H1 (cell line): ENCODE data around the gene NR1I2. TPM values are rescaled to one million over a fixed set of nuclear protein-coding genes. Genes with fewer than 3 reads are reported as not detected.

Source experiments
- CTCF ChIA-PET: fragments of 300-600 bp; sonication (Branson Sonifier 250); formaldehyde crosslinking; loops from one replicate; lab custom pipeline; 2021; ENCODE audit not compliant: partially characterized antibody; lab: Charles Lee
- POLR2A ChIA-PET: fragments of 300-600 bp; sonication (Branson Sonifier 250); formaldehyde crosslinking; loops from one replicate; lab custom pipeline; 2021; ENCODE audit warnings: inconsistent platforms; ENCODE audit not compliant: partially characterized antibody; lab: Charles Lee
- DNase-seq, 2 experiments: peaks; one replicate each; pipeline versions ENCODE4 v3.0.0 to v3.0.0-alpha.2; 2010 to 2022; ENCODE audit warnings: low spot score in 2 of 2, low read depth in 1 of 2, mixed read lengths in 1 of 2
- FAIRE-seq: peaks from 2 replicates; lab custom pipeline; 2011; peaks lifted over from hg19 to GRCh38; lab: Jason Lieb, UNC
- H2AFZ ChIP-seq: 2 replicates; pipeline ENCODE4 v1.8.1; 2012; ENCODE audit warnings: low read length, inconsistent platforms
- H2AK5ac ChIP-seq: 2 replicates; pipeline ENCODE4 v1.6.1; 2013; ENCODE audit warnings: low read depth, low read length
- H2BK120ac ChIP-seq: replicated peaks from 2 replicates; pipeline ENCODE3; 2013; ENCODE audit warnings: low read depth, low read length, inconsistent platforms
- H2BK12ac ChIP-seq: 2 replicates; pipeline ENCODE4 v1.6.1; 2013; ENCODE audit warnings: low read depth, low read length
- H2BK15ac ChIP-seq: 2 replicates; pipeline ENCODE4 v1.6.1; 2013; ENCODE audit warnings: low read length
- H2BK20ac ChIP-seq: 2 replicates; pipeline ENCODE4 v1.6.1; 2013; ENCODE audit warnings: low read length
- H2BK5ac ChIP-seq: 2 replicates; pipeline ENCODE4 v1.6.1; 2013; ENCODE audit warnings: low read depth, low read length
- H3K14ac ChIP-seq: 2 replicates; pipeline ENCODE4 v1.6.1; 2013; ENCODE audit warnings: inconsistent platforms; ENCODE audit not compliant: insufficient read length
- H3K18ac ChIP-seq: 2 replicates; pipeline ENCODE4 v1.6.1; 2013; ENCODE audit warnings: low read length; ENCODE audit errors: extremely low read depth
- H3K23ac ChIP-seq: 2 replicates; pipeline ENCODE4 v1.6.1; 2013; ENCODE audit warnings: inconsistent platforms; ENCODE audit not compliant: insufficient read length
- H3K23me2 ChIP-seq: 2 replicates; pipeline ENCODE4 v1.6.1; 2013; ENCODE audit warnings: low read depth, low read length
- H3K27ac ChIP-seq: 2 replicates; pipeline ENCODE4 v1.6.1; 2011; ENCODE audit warnings: low read depth, low read length, inconsistent platforms
- H3K27me3 ChIP-seq, 4 experiments: replicated peaks in 1 of 4; 1 replicate in 1 of 4; 2 replicates in 3 of 4; pipeline versions ENCODE4 v1.6.1 to v1.8.1; 2011 to 2013; ENCODE audit warnings: low read length in 3 of 4, mild to moderate bottlenecking in 3 of 4, inconsistent platforms in 2 of 4, mixed read lengths in 2 of 4, moderate library complexity in 1 of 4; ENCODE audit not compliant: control insufficient read depth in 3 of 4, insufficient read depth in 3 of 4; ENCODE audit errors: extremely low read depth in 1 of 4
- H3K36me3 ChIP-seq, 4 experiments: 2 replicates each; pipeline versions ENCODE4 v1.6.1 to v1.8.1; 2011 to 2013; ENCODE audit warnings: mild to moderate bottlenecking in 4 of 4, low read length in 3 of 4, moderate library complexity in 2 of 4, control low read depth in 1 of 4, inconsistent platforms in 1 of 4; ENCODE audit not compliant: insufficient read depth in 4 of 4, control insufficient read depth in 2 of 4
- H3K4ac ChIP-seq: replicated peaks from 2 replicates; pipeline ENCODE3; 2013; ENCODE audit warnings: low read length, low read depth, mixed read lengths, inconsistent platforms; ENCODE audit not compliant: insufficient read length
- H3K4me1 ChIP-seq, 4 experiments: replicated peaks in 1 of 4; 1 replicate in 1 of 4; 2 replicates in 3 of 4; pipeline versions ENCODE4 v1.6.1 to v1.8.1; 2011 to 2013; ENCODE audit warnings: low read length in 3 of 4, inconsistent platforms in 2 of 4, mixed read lengths in 1 of 4; ENCODE audit not compliant: insufficient read depth in 4 of 4, control insufficient read depth in 3 of 4
- H3K4me2 ChIP-seq, 2 experiments: 2 replicates each; pipeline versions ENCODE4 v1.6.1 to v1.8.1; 2011 to 2013; ENCODE audit warnings: low read depth in 2 of 2, low read length in 2 of 2, control low read depth in 1 of 2, inconsistent platforms in 1 of 2, mild to moderate bottlenecking in 1 of 2; ENCODE audit not compliant: insufficient read depth in 1 of 2
- H3K4me3 ChIP-seq, 4 experiments: fragments of 200-600, 300-600 bp in 1 of 4; sonication (generic), shearing (Covaris generic), sonication (Bioruptor Twin) in 1 of 4; 2 replicates each; pipeline versions ENCODE4 v1.5.1 to v1.8.1; 2011 to 2016; ENCODE audit warnings: low read length in 4 of 4, low read depth in 3 of 4, control low read depth in 2 of 4, inconsistent platforms in 2 of 4, mild to moderate bottlenecking in 2 of 4, mixed read lengths in 1 of 4, moderate library complexity in 1 of 4; ENCODE audit not compliant: insufficient read depth in 2 of 4; ENCODE audit errors: extremely low read depth in 1 of 4
- H3K56ac ChIP-seq: replicated peaks from 2 replicates; pipeline ENCODE3; 2013; ENCODE audit warnings: low read depth, mild to moderate bottlenecking, mixed read lengths, low read length, inconsistent platforms; ENCODE audit not compliant: insufficient read length
- H3K79me1 ChIP-seq: 2 replicates; pipeline ENCODE4 v1.6.1; 2013; ENCODE audit warnings: low read depth, low read length, control low read depth
- H3K79me2 ChIP-seq, 2 experiments: 2 replicates each; pipeline versions ENCODE4 v1.6.1 to v1.8.1; 2012 to 2013; ENCODE audit warnings: low read length in 2 of 2, mild to moderate bottlenecking in 2 of 2, inconsistent platforms in 1 of 2; ENCODE audit not compliant: insufficient read depth in 2 of 2, control insufficient read depth in 1 of 2
- H3K9ac ChIP-seq, 4 experiments: replicated peaks in 1 of 4; 1 replicate in 1 of 4; 2 replicates in 3 of 4; pipeline versions ENCODE4 v1.6.1 to v1.8.1; 2011 to 2013; ENCODE audit warnings: low read depth in 3 of 4, low read length in 3 of 4, control low read depth in 2 of 4, mild to moderate bottlenecking in 2 of 4, moderate library complexity in 2 of 4, inconsistent platforms in 1 of 4; ENCODE audit errors: extremely low read depth in 1 of 4
- H3K9me3 ChIP-seq, 2 experiments: 2 replicates each; pipeline versions ENCODE4 v1.6.1 to v1.8.1; 2012 to 2013; ENCODE audit warnings: mild to moderate bottlenecking in 2 of 2, moderate library complexity in 2 of 2, control low read depth in 1 of 2, inconsistent platforms in 1 of 2, low read depth in 1 of 2, low read length in 1 of 2, mixed read lengths in 1 of 2; ENCODE audit not compliant: insufficient read depth in 2 of 2
- H4K20me1 ChIP-seq, 2 experiments: replicated peaks in 1 of 2; 2 replicates each; pipeline versions ENCODE3 to v1.8.1; 2011 to 2013; ENCODE audit warnings: inconsistent platforms in 2 of 2, low read length in 2 of 2, mild to moderate bottlenecking in 1 of 2; ENCODE audit not compliant: insufficient read depth in 2 of 2, control insufficient read depth in 1 of 2
- H4K5ac ChIP-seq: 2 replicates; pipeline ENCODE4 v1.6.1; 2013; ENCODE audit warnings: low read length, low read depth, mixed read lengths, inconsistent platforms; ENCODE audit not compliant: insufficient read length
- H4K8ac ChIP-seq: 2 replicates; pipeline ENCODE4 v1.8.0; 2013; ENCODE audit warnings: mild to moderate bottlenecking, moderate library complexity, low read length, inconsistent platforms; ENCODE audit not compliant: insufficient read depth; ENCODE audit errors: extremely low read depth
- H4K91ac ChIP-seq: replicated peaks from 2 replicates; pipeline ENCODE3; 2013; ENCODE audit warnings: low read length, mixed read lengths, inconsistent platforms; ENCODE audit not compliant: insufficient read length
- CREB1 ChIP-seq: IDR thresholded peaks from 2 replicates; pipeline ENCODE4 v1.6.1; 2012; ENCODE audit warnings: inconsistent platforms
- WGBS, 2 experiments: shearing (Covaris generic) in 1 of 2; methylation state at CpG; one replicate each; pipeline versions ENCODE4 v1.1.6 to v1.1.7; 2013 to 2015; ENCODE audit warnings: low lambda C conversion rate in 2 of 2, mixed read lengths in 2 of 2, inconsistent platforms in 1 of 2, low coverage in 1 of 2, missing lambda C conversion rate in 1 of 2; ENCODE audit not compliant: insufficient replicate concordance in 2 of 2, insufficient coverage in 1 of 2, insufficient read length in 1 of 2; ENCODE audit errors: extremely low coverage in 1 of 2, missing lambda C conversion rate in 1 of 2; 5-methylcytosine and 5-hydroxymethylcytosine counted together
- polyA plus RNA-seq, 7 experiments: library from polyadenylated mRNA; depleted of rRNA in 3 of 7; stranded (reverse) in 5 of 7; unstranded in 2 of 7; fragments of >200 nt in 5 of 7; fragments of 200-250 nt in 2 of 7; gene quantifications; 1 replicate in 5 of 7; 2 replicates in 1 of 7; 4 replicates in 1 of 7; pipeline versions ENCODE4 v1.2.1 to v1.2.3, GENCODE V29; 2011 to 2013; ENCODE audit warnings: missing spikeins in 2 of 7, mixed read lengths in 2 of 7
- total RNA-seq: library from RNA; stranded (reverse); fragmentation: NEBNext Ultra II Directional; extraction: Animal tissue kit (Norgen Biotek cat#: 25700); gene quantifications from 2 replicates; pipeline ENCODE4 v1.2.1, GENCODE V29; 2021

NR1I2 gene
- total and polyA plus RNA-seq, 2 of the 8 experiments (the other 6 are each of a cell fraction or from before 2014, with no cell fraction given) = 0.28 to 1.8 TPM

- WGBS, 2 experiments = 84% methylated on average over 2 of the region's 2 CpGs; no CpG with 5 or more reads in 1 of the 2 experiments
- ChIA-PET CTCF (interaction anchor here (0.6 to 2.7 kb wide), 11 partner anchors 8 to 610 kb away, joined by 3 to 12 read pairs (median 4); no protein-coding TSS in a partner anchor), POLR2A (interaction anchor here (1.0 to 1.1 kb wide), 3 partner anchors 10 to 11 kb away, joined by 3 read pairs; no protein-coding TSS in a partner anchor)
- Histone ChIP-seq H3K79me1 (no peaks in the 10 kb centered on the region), H2AFZ (no peak overlapping the region), H3K9me3 (no peaks in the 10 kb centered on the region), H3K23ac (no peak overlapping the region), H4K5ac (no peak overlapping the region), H3K23me2 (no peaks in the 10 kb centered on the region), H3K4ac (no peak overlapping the region), H2AK5ac (no peak overlapping the region), H3K27me3 (no peaks in the 10 kb centered on the region), H3K4me1 (no peaks in the 10 kb centered on the region; a peak in 1 of 7 replicates), H4K20me1 (no peaks in the 10 kb centered on the region), H2BK20ac (no peak overlapping the region), H3K36me3 (no peaks in the 10 kb centered on the region), H3K18ac (no peak overlapping the region), H3K79me2 (no peaks in the 10 kb centered on the region), H2BK5ac (no peak overlapping the region), H2BK120ac (no peak overlapping the region), H2BK15ac (no peak overlapping the region), H3K27ac (no peak overlapping the region), H3K9ac (no peak overlapping the region), H4K8ac (no peak overlapping the region), H2BK12ac (no peak overlapping the region), H3K4me2 (no peak overlapping the region), H3K4me3 (no peak overlapping the region), H3K14ac (no peak overlapping the region), H4K91ac (no peak overlapping the region), H3K56ac (no peak overlapping the region)
- no peak for DNase-seq
- no peak for TF ChIP-seq CREB1
- FAIRE-seq = no peak
These were observed 37.9 kb downstream of the NR1I2 start for GRCh38 chr3:119819806-119820205.
